ENCODE data around the gene EIF3I.

GRCh38 chr1:32223683-32224082 lies 1.5 kb downstream of the EIF3I start:
- TF ChIP-seq CTCF (IDR thresholded peaks at IDR 0.05) (no peak), POLR2A (IDR thresholded peaks at IDR 0.05) (no peak)
